OCI-LY7 (cell line): ENCODE data around the gene NDUFB2.

ENCODE experiments used
- CTCF ChIP-seq: fragments of 200-600 bp; sonication (generic); conservative IDR thresholded peaks from 2 replicates; pipeline ENCODE4 v1.5.1; 2014; ENCODE audit warnings: mild to moderate bottlenecking, antibody characterized with exemption, low read length, moderate library complexity, mixed read lengths
- EZH2phosphoT487 ChIP-seq: fragments of 200-600 bp; sonication (generic); IDR thresholded peaks from 2 replicates; pipeline ENCODE4 v1.6.1; 2018; ENCODE audit warnings: low read depth, borderline replicate concordance, mild to moderate bottlenecking, mixed run types, antibody characterized with exemption, low read length, moderate library complexity, mixed read lengths

GRCh38 chr7:140675726-140676125, 20.8 kb upstream of the NDUFB2 start:
- TF ChIP-seq CTCF, result no peak
- TF ChIP-seq EZH2phosphoT487, result no peak
